ENCODE results near the gene PRKCE.

PRKCE gene

DNA sequence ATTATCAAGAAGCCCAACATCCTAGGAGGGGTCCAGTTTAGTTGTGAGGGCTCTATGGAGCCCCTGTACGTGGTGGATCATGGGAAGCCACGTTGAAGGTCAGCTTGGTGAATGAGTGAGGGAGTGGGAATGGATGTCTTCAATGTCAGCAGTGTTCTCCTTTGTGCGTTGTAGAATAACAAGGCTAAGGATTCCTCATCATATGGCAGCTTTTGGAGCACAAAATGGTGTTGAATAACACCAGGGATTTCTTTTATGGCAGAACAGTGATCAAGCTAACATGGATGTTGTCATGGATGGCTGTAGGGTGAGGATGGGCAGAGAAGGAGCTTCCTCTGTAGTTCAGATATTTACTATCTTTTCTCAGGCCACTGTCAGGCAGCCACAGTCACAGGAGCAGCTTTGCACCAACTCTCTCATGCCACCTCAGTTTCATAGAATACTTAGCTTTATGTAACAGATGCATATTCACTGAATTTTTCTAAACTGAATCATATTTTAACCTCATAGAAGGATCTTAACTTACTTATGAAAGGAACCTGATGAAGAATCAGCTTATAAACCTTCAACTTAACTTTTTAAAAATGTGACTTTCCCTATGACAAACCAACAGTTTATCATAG is 361.3 kb downstream of the PRKCE start:
- Histone ChIP-seq H3K36me3 (ENCODE audit: insufficient read depth, low read length) (no peaks in the 10 kb centered on the region), H3K9ac (ENCODE audit: low read depth, low read length) (no peak overlapping the region), H3K9me3 (ENCODE audit: control insufficient read depth, insufficient read depth, low read length) (no peaks in the 10 kb centered on the region), H3K4me1 (ENCODE audit: insufficient read depth, low read length) (peaks cover 18% of the 10 kb centered on the region)

DNA sequence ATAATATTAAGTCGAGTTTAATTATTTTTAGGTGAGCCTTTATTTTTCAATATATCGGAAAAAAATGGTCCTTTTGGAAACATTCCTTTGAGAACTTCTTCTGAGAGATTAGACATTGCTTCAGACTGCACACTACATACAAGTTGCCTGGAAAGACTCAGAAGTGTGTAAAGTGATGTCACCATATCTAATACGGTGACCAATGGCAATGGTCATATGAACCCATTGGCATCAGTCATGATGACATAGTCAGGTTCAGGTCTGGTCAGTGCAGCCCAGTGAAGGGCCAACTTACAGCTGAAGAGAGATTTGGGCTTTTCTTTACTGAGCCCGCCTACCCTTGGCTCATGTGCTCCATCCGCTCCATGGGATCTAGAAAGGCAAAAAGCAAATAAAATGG is 362.3 kb downstream of the PRKCE start:
- no peaks in the 10 kb centered on the region for H3K36me3 ChIP-seq (ENCODE audit: insufficient read depth, low read length)
- peaks cover 18% of the 10 kb centered on the region for H3K4me1 ChIP-seq (ENCODE audit: insufficient read depth, low read length)
- no peaks in the 10 kb centered on the region for H3K9me3 ChIP-seq (ENCODE audit: control insufficient read depth, insufficient read depth, low read length)
- no peak overlapping the region for H3K9ac ChIP-seq (ENCODE audit: low read depth, low read length)

DNA sequence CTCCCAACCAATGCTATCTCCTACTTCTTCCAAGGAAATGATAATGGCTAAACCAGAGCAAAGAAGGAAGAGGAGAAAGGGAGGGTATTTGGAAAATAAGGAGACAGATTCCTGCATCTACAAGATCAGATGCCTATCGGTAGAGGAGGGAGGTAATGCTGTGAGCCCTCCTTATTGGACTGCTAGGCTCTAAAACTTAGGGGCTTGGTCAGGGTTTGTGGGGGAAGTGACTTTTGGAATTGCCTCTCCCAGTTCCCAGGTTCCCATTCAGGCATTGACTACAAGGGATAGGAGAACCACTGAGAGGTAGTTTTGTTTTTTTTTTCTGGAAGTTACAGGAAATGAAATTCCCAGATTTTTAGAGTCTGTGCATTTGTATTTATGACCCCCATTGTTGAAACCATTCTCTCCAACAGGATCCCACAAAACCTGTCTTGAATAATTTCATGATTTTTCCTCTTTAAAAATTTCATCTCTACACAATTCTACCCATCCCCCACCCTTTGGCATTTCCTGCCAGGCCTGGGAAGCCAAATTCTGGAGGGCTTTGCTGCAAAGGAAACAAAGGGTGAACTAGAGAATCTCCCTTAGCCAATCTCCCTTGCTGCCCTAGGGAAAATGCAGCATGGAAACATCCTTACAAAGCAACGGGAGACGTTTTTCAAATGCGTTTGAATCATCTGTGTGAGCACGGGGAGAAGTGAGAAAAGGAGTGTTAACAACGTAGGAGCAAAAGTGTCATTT is 363.6 kb downstream of the PRKCE start:
- H3K9me3 ChIP-seq (ENCODE audit: control insufficient read depth, insufficient read depth, low read length) = peaks cover under 1% of the 10 kb centered on the region; the same call in 1 of the 2 replicates
- H3K36me3 ChIP-seq (ENCODE audit: insufficient read depth, low read length) = no peaks in the 10 kb centered on the region
- peak overlapping the region; percentile 13; the same call in 1 of the 2 replicates for H3K9ac ChIP-seq (ENCODE audit: low read depth, low read length)
- peaks cover 18% of the 10 kb centered on the region for H3K4me1 ChIP-seq (ENCODE audit: insufficient read depth, low read length)

DNA sequence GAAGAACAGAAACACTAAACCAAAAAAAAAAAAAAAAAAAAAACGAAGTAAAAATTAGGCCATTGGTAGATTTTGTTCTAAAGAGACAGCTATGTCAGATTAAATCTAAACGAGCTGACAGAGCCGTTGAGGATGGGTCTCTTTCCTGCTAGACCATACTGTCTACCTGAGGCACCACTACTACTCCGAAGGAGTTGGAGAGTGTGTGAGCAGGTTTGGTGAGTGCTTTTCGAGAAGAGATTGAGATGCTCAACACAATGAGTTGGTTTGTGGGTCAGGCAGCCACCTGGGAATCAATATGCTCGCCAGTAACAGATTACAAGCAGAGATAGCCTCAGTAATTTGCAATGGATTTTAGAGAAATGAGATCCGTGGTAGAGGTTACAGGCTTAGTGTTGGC is 364.2 kb downstream of the PRKCE start:
- H3K4me1 ChIP-seq (ENCODE audit: insufficient read depth, low read length) = peaks cover 18% of the 10 kb centered on the region
- H3K9me3 ChIP-seq (ENCODE audit: control insufficient read depth, insufficient read depth, low read length) = peaks cover 6% of the 10 kb centered on the region
- peak overlapping the region; percentile 13; the same call in 1 of the 2 replicates for H3K9ac ChIP-seq (ENCODE audit: low read depth, low read length)
- H3K36me3 ChIP-seq (ENCODE audit: insufficient read depth, low read length) = no peaks in the 10 kb centered on the region

DNA sequence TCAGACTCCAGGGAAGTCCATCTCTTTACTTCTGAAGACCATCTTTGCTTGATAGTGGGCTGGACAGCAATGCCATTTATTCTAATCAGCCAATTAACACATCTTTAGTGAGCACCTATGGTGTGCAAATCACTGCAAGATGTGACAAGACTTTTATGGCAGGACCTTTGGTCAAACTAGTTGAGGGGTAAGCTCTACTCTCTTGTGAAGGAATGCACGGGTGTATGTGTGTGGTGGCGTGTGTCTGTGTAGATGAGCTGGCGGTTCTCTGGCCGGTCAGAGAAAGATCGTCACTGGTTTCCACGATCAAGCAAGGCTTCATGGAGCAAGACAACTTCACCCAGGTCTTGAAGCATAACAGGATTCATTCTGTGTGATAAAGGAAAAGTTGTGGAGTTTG is 364.6 kb downstream of the PRKCE start:
- Histone ChIP-seq H3K4me1 (ENCODE audit: insufficient read depth, low read length) (peaks cover 18% of the 10 kb centered on the region), H3K9me3 (ENCODE audit: control insufficient read depth, insufficient read depth, low read length) (peaks cover 10% of the 10 kb centered on the region), H3K36me3 (ENCODE audit: insufficient read depth, low read length) (no peaks in the 10 kb centered on the region), H3K9ac (ENCODE audit: low read depth, low read length) (peak overlapping the region; percentile 13; the same call in 1 of the 2 replicates)

DNA sequence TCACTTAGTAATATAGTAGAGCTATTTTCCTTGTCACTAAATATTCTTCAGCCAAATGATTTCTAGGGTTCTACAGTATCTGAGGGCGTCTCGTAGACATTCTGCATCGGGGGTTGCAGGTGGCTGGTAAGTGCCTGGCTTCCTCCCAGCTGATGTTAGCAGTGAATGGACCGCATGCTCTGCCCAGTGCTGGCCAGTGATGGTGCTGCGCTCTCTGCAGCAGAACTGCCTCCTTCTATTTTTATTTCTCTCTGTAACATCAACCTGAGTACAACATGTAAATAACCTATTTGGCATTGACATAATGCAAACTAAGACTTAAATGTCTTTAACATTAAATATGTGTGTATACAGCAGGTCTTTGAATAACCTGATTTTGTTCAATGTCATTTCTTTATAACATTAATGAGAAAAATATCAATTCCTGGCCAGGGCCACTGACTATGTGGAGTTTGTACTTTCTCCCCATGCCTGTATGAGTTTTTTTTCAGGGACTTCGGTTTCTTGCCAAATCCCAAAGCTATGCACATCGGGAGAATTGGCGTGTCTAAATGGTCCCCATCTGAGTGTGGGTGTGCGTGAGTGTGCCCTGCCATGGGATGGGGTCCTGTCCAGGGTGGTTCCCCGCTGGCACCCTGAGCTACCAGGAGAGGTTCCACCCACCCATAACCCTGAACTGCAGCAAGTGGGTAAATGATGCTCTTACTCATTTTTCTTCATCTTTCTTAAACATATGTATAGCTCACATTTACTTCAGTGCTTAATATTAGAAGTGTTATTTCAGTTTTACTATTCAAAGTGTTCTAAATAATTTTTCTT is 367.5 kb downstream of the PRKCE start:
- Histone ChIP-seq H3K9me3 (ENCODE audit: control insufficient read depth, insufficient read depth, low read length) (peaks cover 10% of the 10 kb centered on the region), H3K36me3 (ENCODE audit: insufficient read depth, low read length) (no peaks in the 10 kb centered on the region), H3K9ac (ENCODE audit: low read depth, low read length) (no peak overlapping the region), H3K4me1 (ENCODE audit: insufficient read depth, low read length) (peaks cover 15% of the 10 kb centered on the region)

DNA sequence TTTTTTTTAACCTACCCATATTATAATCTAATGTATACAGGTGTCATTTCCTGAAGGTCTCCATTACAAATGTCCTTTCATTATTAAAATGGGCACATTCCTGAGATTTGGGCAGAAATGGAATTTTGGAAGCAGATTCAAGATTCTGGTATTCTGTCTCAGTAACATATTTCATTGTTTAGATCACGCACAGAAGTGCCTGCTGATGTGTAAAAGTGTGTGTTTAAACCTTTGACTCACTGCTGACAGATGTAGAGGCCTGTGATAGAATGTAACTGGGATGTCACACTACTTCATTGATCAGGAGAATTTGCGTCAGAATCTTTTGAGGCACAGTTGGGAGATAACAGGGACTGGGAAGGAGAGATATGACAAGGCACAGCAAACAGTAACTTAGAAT is 368.9 kb downstream of the PRKCE start:
- Histone ChIP-seq H3K4me1 (ENCODE audit: insufficient read depth, low read length) (peaks cover 9% of the 10 kb centered on the region), H3K36me3 (ENCODE audit: insufficient read depth, low read length) (no peaks in the 10 kb centered on the region), H3K9ac (ENCODE audit: low read depth, low read length) (no peak overlapping the region), H3K9me3 (ENCODE audit: control insufficient read depth, insufficient read depth, low read length) (peaks cover 10% of the 10 kb centered on the region)

DNA sequence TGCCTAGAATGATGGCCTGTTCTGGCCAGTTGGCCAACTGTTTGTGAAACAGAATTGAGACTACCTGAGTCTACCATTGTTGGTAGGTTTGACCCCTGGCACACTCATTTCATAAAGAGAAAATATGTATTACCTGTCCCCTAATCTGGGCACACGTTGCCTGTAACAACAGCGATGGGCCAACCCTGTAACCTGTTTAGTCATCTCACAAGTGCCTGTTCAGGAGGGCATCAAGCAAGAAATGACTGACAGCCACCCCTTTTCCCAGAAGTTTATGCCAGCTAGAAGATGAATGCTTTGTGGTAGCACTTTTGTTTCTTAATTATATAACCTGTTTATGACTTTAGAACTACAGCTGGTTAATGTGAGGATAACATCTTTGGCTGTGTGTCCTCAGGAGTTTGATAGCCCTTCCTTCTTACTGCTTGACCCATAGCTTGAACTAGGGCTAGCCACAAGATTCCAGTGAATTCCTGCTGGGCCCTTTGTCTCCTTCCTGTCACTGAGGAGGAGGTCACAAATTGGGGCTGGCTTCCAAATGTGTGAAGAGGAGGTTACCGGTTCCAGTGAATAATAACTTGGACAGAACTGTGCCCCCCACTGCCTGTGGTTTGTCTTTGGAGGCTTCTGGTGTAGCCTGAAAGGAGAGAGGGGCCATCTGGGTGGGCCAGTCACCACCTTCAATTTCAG is 371.8 kb downstream of the PRKCE start:
- H3K9me3 ChIP-seq (ENCODE audit: control insufficient read depth, insufficient read depth, low read length) = peaks cover 10% of the 10 kb centered on the region
- H3K36me3 ChIP-seq (ENCODE audit: insufficient read depth, low read length) = no peaks in the 10 kb centered on the region
- no peak overlapping the region for H3K9ac ChIP-seq (ENCODE audit: low read depth, low read length)
- H3K4me1 ChIP-seq (ENCODE audit: insufficient read depth, low read length) = no peaks in the 10 kb centered on the region

DNA sequence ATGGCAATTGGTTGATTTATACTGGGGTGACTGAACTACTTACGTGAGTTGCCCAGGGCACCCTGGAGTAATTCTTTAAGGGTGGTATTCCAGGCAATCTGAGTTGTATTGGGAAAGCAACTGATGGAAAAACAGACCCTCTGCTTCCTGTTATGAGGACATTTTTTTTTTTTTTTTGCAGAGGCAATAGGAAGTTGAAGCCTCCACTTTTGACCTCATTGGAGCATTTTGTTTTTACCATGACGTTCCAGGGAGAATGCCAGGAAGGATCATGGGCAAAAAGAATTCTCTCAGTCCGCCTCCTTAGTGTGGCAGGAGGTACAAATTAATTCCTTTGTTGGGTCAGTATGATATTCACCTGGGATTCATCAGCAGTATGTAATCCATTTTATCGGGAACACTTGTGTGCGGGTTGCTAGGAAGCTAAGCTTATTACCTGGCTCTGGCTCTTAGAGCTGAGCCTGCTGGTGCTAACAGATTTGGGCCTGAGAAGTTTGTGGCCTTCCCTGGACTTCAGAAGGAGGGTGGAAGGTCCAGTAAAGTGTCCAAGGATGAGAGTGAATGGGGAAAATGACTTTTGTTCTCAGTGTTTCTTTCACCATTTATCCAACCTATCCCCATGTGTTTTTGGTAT is 372.8 kb downstream of the PRKCE start:
- Histone ChIP-seq H3K9me3 (ENCODE audit: control insufficient read depth, insufficient read depth, low read length) (peaks cover 10% of the 10 kb centered on the region), H3K4me1 (ENCODE audit: insufficient read depth, low read length) (no peaks in the 10 kb centered on the region), H3K36me3 (ENCODE audit: insufficient read depth, low read length) (no peaks in the 10 kb centered on the region), H3K9ac (ENCODE audit: low read depth, low read length) (no peak overlapping the region)

DNA sequence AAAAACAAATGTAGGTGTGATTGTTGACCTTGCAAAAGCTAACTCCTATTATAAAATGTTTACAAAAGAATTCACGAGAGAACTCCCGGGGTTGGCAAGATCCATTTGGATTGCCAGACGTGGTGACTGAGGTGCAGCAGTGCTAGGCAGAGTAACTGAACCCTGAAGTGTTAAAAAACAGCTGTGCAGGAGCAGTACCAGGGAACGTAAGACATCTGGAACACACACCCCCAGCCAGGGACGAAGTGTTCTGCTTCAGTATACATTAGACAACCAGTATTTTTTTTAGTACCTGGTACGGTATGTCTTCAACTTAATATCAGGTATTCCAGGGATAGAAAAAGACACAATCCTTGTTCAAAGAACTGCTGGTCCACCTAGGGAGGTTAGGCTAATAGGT is 373.6 kb downstream of the PRKCE start:
- H3K9me3 ChIP-seq (ENCODE audit: control insufficient read depth, insufficient read depth, low read length) = peaks cover 10% of the 10 kb centered on the region
- H3K36me3 ChIP-seq (ENCODE audit: insufficient read depth, low read length) = no peaks in the 10 kb centered on the region
- 0 out of 2 replicates have a peak, but pooled peaks cover 4% of the 10 kb centered on the region for H3K4me1 ChIP-seq (ENCODE audit: insufficient read depth, low read length)
- H3K9ac ChIP-seq (ENCODE audit: low read depth, low read length) = no peak overlapping the region

DNA sequence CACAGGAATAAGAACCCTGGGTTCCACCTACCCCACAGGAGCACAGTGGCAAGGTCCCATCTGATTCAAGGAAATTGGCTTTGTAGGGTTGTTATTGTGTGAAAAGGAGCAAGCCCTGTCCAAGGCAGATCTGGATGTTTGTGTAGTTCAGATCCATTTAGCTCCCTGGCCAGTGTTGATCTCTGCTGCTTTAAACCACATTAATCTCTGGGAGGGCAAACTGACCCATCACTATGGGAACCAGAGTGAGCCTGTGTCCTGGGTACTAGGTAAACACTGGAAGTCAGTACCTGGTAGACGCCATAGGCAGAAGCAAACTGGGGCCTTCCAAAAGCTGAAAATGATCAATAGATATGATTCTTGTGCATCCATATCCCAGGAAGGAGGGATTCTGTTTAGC is 374.2 kb downstream of the PRKCE start:
- H3K36me3 ChIP-seq (ENCODE audit: insufficient read depth, low read length) = no peaks in the 10 kb centered on the region
- no peak overlapping the region for H3K9ac ChIP-seq (ENCODE audit: low read depth, low read length)
- 0 out of 2 replicates have a peak, but pooled peaks cover 4% of the 10 kb centered on the region for H3K4me1 ChIP-seq (ENCODE audit: insufficient read depth, low read length)

DNA sequence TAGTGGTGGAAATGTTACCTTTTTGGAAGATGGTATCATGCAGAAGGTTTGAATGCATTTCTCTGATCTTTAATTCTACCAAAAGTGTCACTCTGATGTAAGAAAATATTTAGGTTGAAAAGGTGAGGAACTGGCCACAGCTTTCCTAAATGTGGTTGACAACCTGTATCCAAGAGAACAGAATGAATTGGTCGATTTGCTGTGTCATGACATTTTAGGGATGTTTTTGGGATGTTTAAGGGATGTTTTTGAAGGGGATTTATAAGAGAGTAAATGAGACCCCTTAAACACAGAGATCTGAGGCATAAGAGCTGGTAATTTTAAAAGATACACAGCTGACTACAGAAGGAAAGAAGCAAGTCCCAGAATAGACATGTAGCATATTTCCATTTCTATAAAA is 375.0 kb downstream of the PRKCE start:
- no peak overlapping the region for H3K9ac ChIP-seq (ENCODE audit: low read depth, low read length)
- H3K36me3 ChIP-seq (ENCODE audit: insufficient read depth, low read length) = no peaks in the 10 kb centered on the region
- no peaks in the 10 kb centered on the region; the same call in 1 of the 2 replicates for H3K9me3 ChIP-seq (ENCODE audit: control insufficient read depth, insufficient read depth, low read length)
- 0 out of 2 replicates have a peak, but pooled peaks cover 4% of the 10 kb centered on the region for H3K4me1 ChIP-seq (ENCODE audit: insufficient read depth, low read length)

More for the DNA sequence above, 374.2 kb downstream of the PRKCE start:
- H3K9me3 ChIP-seq (ENCODE audit: control insufficient read depth, insufficient read depth, low read length) = peaks cover 4% of the 10 kb centered on the region; the same call in 1 of the 2 replicates

DNA sequence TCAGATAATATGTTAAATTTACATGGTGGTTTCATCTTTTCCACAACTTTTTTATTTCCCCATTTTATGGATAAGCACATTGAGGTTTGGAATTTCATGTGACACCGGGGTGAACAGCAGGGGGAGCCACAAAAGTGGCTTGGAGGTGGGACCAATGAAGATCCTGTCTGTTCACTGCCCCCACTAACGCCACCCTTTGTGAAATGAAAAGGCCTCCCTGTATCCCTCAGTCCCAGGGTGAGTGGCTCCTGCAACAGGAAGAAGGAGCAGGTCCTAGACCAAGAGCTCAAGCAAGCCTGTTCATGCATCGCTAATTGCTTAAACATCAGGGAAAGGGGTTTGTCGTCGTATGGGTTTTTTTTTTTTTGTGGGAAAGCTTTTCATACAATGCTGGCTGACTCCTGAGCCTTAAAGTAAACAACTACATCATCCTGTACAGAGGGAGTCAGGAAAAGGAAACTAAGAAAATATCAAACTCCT is 377.9 kb downstream of the PRKCE start:
- H3K36me3 ChIP-seq (ENCODE audit: insufficient read depth, low read length) = no peaks in the 10 kb centered on the region

More for the DNA sequence above, 377.9 kb downstream of the PRKCE start:
- H3K9me3 ChIP-seq (ENCODE audit: control insufficient read depth, insufficient read depth, low read length) = no peaks in the 10 kb centered on the region
- no peak overlapping the region for H3K9ac ChIP-seq (ENCODE audit: low read depth, low read length)
- 0 out of 2 replicates have a peak, but pooled peaks cover 4% of the 10 kb centered on the region for H3K4me1 ChIP-seq (ENCODE audit: insufficient read depth, low read length)

Measured in ES-I3 (cell line).